ENCODE measurements around the gene MAN2B2. TPM values are rescaled to one million over a fixed set of nuclear protein-coding genes. Genes with fewer than 3 reads are reported as not detected.

MAN2B2 gene
- total RNA-seq, 1 experiment from 2014 or later: 20.5 TPM

DNA sequence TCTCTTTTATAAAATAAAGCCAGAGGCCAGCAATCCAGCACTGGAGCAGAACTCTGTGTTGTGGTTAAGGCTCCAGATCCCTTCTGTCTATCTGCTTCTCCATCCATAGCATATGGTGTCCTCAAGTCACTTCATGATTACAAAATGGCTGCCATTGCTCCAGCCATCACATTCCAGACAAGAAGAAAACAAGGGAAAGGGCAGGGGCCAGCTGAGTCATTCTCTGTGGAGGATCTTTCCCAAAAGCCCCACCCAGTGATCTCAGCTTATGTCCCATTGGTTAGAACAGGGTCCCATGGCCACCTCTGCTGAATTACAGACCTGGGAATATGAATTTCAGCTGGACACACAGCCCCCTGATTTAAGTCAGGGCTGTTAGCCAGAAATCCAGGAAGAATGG, 34.1 kb upstream of the MAN2B2 start:
- no TSS peak for BruUV-seq (replicated peaks)
- Mint-ChIP-seq H3K4me3 (ENCODE audit: unreplicated experiment) (no peak overlapping the region), H3K9me3 (ENCODE audit: unreplicated experiment) (no peaks in the 10 kb centered on the region), H3K27ac (ENCODE audit: unreplicated experiment) (no peak overlapping the region), H3K4me1 (ENCODE audit: low read depth, unreplicated experiment) (no peaks in the 10 kb centered on the region), H3K27me3 (ENCODE audit: insufficient read depth, unreplicated experiment) (peaks cover 16% of the 10 kb centered on the region), H3K36me3 (ENCODE audit: insufficient read depth, unreplicated experiment) (no peaks in the 10 kb centered on the region)
- ChIA-PET POLR2A (no interaction called here), CTCF (no interaction called here)
- DNase-seq: no peak
- Histone ChIP-seq H3K9me3 (no peaks in the 10 kb centered on the region), H3K27me3 (replicated peaks; ENCODE audit: control insufficient read depth, insufficient read depth, low read length) (no peaks in the 10 kb centered on the region), H3K4me1 (no peaks in the 10 kb centered on the region), H3K4me3 (ENCODE audit: low read depth, low read length) (no peak overlapping the region), H3K36me3 (ENCODE audit: control insufficient read depth, insufficient read depth, low read length) (no peaks in the 10 kb centered on the region)
- intact Hi-C loops (cut with micrococcal nuclease; ENCODE audit: unreplicated experiment): no loop called here
- TF ChIP-seq, protein P1, sequence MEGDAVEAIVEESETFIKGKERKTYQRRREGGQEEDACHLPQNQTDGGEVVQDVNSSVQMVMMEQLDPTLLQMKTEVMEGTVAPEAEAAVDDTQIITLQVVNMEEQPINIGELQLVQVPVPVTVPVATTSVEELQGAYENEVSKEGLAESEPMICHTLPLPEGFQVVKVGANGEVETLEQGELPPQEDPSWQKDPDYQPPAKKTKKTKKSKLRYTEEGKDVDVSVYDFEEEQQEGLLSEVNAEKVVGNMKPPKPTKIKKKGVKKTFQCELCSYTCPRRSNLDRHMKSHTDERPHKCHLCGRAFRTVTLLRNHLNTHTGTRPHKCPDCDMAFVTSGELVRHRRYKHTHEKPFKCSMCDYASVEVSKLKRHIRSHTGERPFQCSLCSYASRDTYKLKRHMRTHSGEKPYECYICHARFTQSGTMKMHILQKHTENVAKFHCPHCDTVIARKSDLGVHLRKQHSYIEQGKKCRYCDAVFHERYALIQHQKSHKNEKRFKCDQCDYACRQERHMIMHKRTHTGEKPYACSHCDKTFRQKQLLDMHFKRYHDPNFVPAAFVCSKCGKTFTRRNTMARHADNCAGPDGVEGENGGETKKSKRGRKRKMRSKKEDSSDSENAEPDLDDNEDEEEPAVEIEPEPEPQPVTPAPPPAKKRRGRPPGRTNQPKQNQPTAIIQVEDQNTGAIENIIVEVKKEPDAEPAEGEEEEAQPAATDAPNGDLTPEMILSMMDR (IDR thresholded peaks at IDR 0.05; ENCODE audit: insufficient read depth in 1 of 2, low read depth in 1 of 2, low read length in 1 of 2, severe bottlenecking in 1 of 2, unreplicated experiment in 1 of 2): no peak

DNA sequence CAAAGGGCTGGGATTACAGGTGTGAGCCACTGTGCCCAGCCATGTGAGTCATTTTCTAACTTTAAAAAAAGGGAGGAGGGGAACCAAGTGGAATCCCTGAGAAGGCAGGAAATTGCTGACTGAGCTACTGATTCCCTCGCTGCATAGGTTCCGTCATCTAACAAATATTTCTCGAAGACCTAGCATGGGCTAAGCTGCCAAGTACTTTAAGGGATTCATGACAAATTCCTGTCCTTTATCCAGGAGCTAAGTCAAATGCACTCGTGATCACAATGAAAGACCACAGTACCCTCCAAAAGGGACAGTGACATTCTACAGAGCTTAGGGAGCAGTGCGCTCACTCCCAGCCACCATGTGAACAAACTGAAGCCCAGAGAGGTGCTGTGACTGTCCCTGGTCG, 33.2 kb upstream of the MAN2B2 start:
- Histone ChIP-seq H3K9me3 (no peaks in the 10 kb centered on the region), H3K4me1 (no peaks in the 10 kb centered on the region), H3K4me3 (ENCODE audit: low read depth, low read length) (no peak overlapping the region), H3K27me3 (replicated peaks; ENCODE audit: control insufficient read depth, insufficient read depth, low read length) (no peaks in the 10 kb centered on the region), H3K36me3 (ENCODE audit: control insufficient read depth, insufficient read depth, low read length) (no peaks in the 10 kb centered on the region)
- BruUV-seq (replicated peaks): no TSS peak
- no peak overlapping the region for H3K27ac Mint-ChIP-seq (ENCODE audit: unreplicated experiment)
- no peaks in the 10 kb centered on the region for H3K9me3 Mint-ChIP-seq (ENCODE audit: unreplicated experiment)
- TF ChIP-seq, protein P1 (IDR thresholded peaks at IDR 0.05; ENCODE audit: insufficient read depth in 1 of 2, low read depth in 1 of 2, low read length in 1 of 2, severe bottlenecking in 1 of 2, unreplicated experiment in 1 of 2): no peak
- H3K4me1 Mint-ChIP-seq (ENCODE audit: low read depth, unreplicated experiment): no peaks in the 10 kb centered on the region
- H3K36me3 Mint-ChIP-seq (ENCODE audit: insufficient read depth, unreplicated experiment): no peaks in the 10 kb centered on the region
- no peak overlapping the region for H3K4me3 Mint-ChIP-seq (ENCODE audit: unreplicated experiment)
- CTCF ChIA-PET: no interaction called here
- no peak for DNase-seq
- intact Hi-C loops (cut with micrococcal nuclease; ENCODE audit: unreplicated experiment): no loop called here
- H3K27me3 Mint-ChIP-seq (ENCODE audit: insufficient read depth, unreplicated experiment): peaks cover 14% of the 10 kb centered on the region
- POLR2A ChIA-PET: no interaction called here

DNA sequence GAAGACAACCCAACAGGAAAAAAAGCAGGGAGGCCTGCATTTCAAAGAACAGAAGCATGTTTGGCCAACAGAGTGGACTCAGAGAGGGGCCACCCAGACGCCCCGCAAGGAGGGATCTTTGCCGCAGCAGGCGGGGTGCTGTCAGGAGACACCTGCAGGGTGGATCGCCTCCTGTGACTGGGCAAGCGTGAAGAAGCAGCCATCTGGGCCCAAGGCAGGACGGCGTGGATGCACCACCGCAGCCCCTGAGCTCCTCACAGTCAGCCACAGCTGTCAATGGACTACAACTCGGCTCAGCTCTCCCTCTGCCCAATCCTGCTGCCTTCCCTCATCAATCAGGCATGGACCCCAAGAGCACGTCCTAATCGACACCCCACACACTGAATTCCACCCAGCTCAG, 32.0 kb upstream of the MAN2B2 start:
- Histone ChIP-seq H3K4me1 (no peaks in the 10 kb centered on the region), H3K9me3 (no peaks in the 10 kb centered on the region), H3K36me3 (ENCODE audit: control insufficient read depth, insufficient read depth, low read length) (no peaks in the 10 kb centered on the region), H3K4me3 (ENCODE audit: low read depth, low read length) (no peak overlapping the region), H3K27me3 (replicated peaks; ENCODE audit: control insufficient read depth, insufficient read depth, low read length) (no peaks in the 10 kb centered on the region)
- H3K27me3 Mint-ChIP-seq (ENCODE audit: insufficient read depth, unreplicated experiment): peaks cover 14% of the 10 kb centered on the region
- H3K4me3 Mint-ChIP-seq (ENCODE audit: unreplicated experiment): no peak overlapping the region
- H3K9me3 Mint-ChIP-seq (ENCODE audit: unreplicated experiment): no peaks in the 10 kb centered on the region
- TF ChIP-seq, protein P1 (IDR thresholded peaks at IDR 0.05; ENCODE audit: insufficient read depth in 1 of 2, low read depth in 1 of 2, low read length in 1 of 2, severe bottlenecking in 1 of 2, unreplicated experiment in 1 of 2): no peak
- BruUV-seq (replicated peaks): no TSS peak
- H3K27ac Mint-ChIP-seq (ENCODE audit: unreplicated experiment): no peak overlapping the region
- CTCF ChIA-PET: no interaction called here
- no peak for DNase-seq
- intact Hi-C loops (cut with micrococcal nuclease; ENCODE audit: unreplicated experiment): no loop called here
- H3K4me1 Mint-ChIP-seq (ENCODE audit: low read depth, unreplicated experiment): no peaks in the 10 kb centered on the region
- H3K36me3 Mint-ChIP-seq (ENCODE audit: insufficient read depth, unreplicated experiment): no peaks in the 10 kb centered on the region
- POLR2A ChIA-PET: no interaction called here
